Measurements from ENCODE around the gene ASTN2.
"Not testable (repeated sequence)": the region's sequence is repeated elsewhere in the genome, so short reads cannot be mapped to it uniquely, and the experiment has no call there.

GRCh38 chr9:116898131-116898530, 516.7 kb downstream of the ASTN2 start:
- not testable (repeated sequence) for TF ChIP-seq CTCF (IDR thresholded peaks at IDR 0.05; ENCODE audit: poor library complexity, severe bottlenecking); POLR2AphosphoS5 (IDR thresholded peaks at IDR 0.05); EZH2 (IDR thresholded peaks at IDR 0.05; ENCODE audit: borderline replicate concordance, insufficient read depth, low read length, poor library complexity, severe bottlenecking); EP300 (conservative IDR thresholded peaks at IDR 0.05; ENCODE audit: poor library complexity, severe bottlenecking); RAD21 (conservative IDR thresholded peaks at IDR 0.05); MXI1 (conservative IDR thresholded peaks at IDR 0.05; ENCODE audit: poor library complexity, severe bottlenecking); SMC3 (conservative IDR thresholded peaks at IDR 0.05; ENCODE audit: poor library complexity); REST (IDR thresholded peaks at IDR 0.05; ENCODE audit: borderline replicate concordance); TAF1 (IDR thresholded peaks at IDR 0.05; ENCODE audit: low read depth)
